Measurements from ENCODE around the gene PIK3AP1. TPM values are rescaled to one million over a fixed set of nuclear protein-coding genes. Genes with fewer than 3 reads are reported as not detected.

Gene PIK3AP1
- total and polyA plus RNA-seq, 2 of the 8 experiments (the other 6 are each of a cell fraction or from before 2014, with no cell fraction given), result 1.9 to 4.5 TPM

- Histone ChIP-seq H2BK15ac (ENCODE audit: low read length) (no peak overlapping the region), H3K27me3 (replicated peaks in 1 of 4; ENCODE audit: control insufficient read depth in 3 of 4, extremely low read depth in 1 of 4, insufficient read depth in 3 of 4, low read length in 3 of 4) (0 out of 7 replicates have a peak, but pooled peaks cover 0 to 2% (median 0%) of the 10 kb centered on the region in 4 experiments), H4K20me1 (replicated peaks in 1 of 2; ENCODE audit: control insufficient read depth in 1 of 2, insufficient read depth in 2 of 2, low read length in 2 of 2) (no peaks in the 10 kb centered on the region), H4K91ac (replicated peaks; ENCODE audit: insufficient read length, low read length) (no peak overlapping the region), H3K79me1 (ENCODE audit: low read depth, low read length) (no peaks in the 10 kb centered on the region), H2BK20ac (ENCODE audit: low read length) (no peak overlapping the region), H2BK120ac (replicated peaks; ENCODE audit: low read depth, low read length) (no peak overlapping the region), H2AK5ac (ENCODE audit: low read depth, low read length) (no peak overlapping the region), H2BK12ac (ENCODE audit: low read depth, low read length) (no peak overlapping the region), H3K14ac (ENCODE audit: insufficient read length) (no peak overlapping the region), H2AFZ (ENCODE audit: low read length) (no peak overlapping the region), H3K56ac (replicated peaks; ENCODE audit: insufficient read length, low read depth, low read length) (no peak overlapping the region), H3K4me1 (replicated peaks in 1 of 4; ENCODE audit: control insufficient read depth in 3 of 4, insufficient read depth in 4 of 4, low read length in 3 of 4) (peaks cover 0 to 3% (median 0%) of the 10 kb centered on the region in 4 experiments; a peak in 1 of 7 replicates), H3K4ac (replicated peaks; ENCODE audit: insufficient read length, low read depth, low read length) (no peak overlapping the region), H3K9me3 (ENCODE audit: insufficient read depth in 2 of 2, low read depth in 1 of 2, low read length in 1 of 2) (no peaks in the 10 kb centered on the region), H3K27ac (ENCODE audit: low read depth, low read length) (no peak overlapping the region), H3K4me2 (ENCODE audit: insufficient read depth in 1 of 2, low read depth in 2 of 2, low read length in 2 of 2) (no peak overlapping the region), H4K8ac (ENCODE audit: extremely low read depth, insufficient read depth, low read length) (no peak overlapping the region), H3K18ac (ENCODE audit: extremely low read depth, low read length) (no peak overlapping the region), H3K36me3 (ENCODE audit: control insufficient read depth in 2 of 4, insufficient read depth in 4 of 4, low read length in 3 of 4) (no peaks in the 10 kb centered on the region), H3K9ac (replicated peaks in 1 of 4; ENCODE audit: extremely low read depth in 1 of 4, low read depth in 3 of 4, low read length in 3 of 4) (no peak overlapping the region), H3K79me2 (ENCODE audit: control insufficient read depth in 1 of 2, insufficient read depth in 2 of 2, low read length in 2 of 2) (no peaks in the 10 kb centered on the region), H4K5ac (ENCODE audit: insufficient read length, low read depth, low read length) (no peak overlapping the region), H2BK5ac (ENCODE audit: low read depth, low read length) (no peak overlapping the region), H3K4me3 (ENCODE audit: extremely low read depth in 1 of 4, insufficient read depth in 2 of 4, low read depth in 3 of 4, low read length in 4 of 4) (no peak overlapping the region), H3K23ac (ENCODE audit: insufficient read length) (no peak overlapping the region), H3K23me2 (ENCODE audit: low read depth, low read length) (no peaks in the 10 kb centered on the region; the same call in 1 of the 2 replicates)
- no peak for DNase-seq (ENCODE audit: low read depth in 1 of 2, low spot score in 2 of 2)
- WGBS, 2 experiments (ENCODE audit: extremely low coverage in 1 of 2, insufficient coverage in 1 of 2, insufficient read length in 1 of 2, insufficient replicate concordance in 2 of 2, low coverage in 1 of 2, low lambda C conversion rate in 2 of 2, missing lambda C conversion rate in 1 of 2), result 92% methylated on average over 4 of the region's 4 CpGs; no CpG with 5 or more reads in 1 of the 2 experiments
- ChIA-PET POLR2A (ENCODE audit: partially characterized antibody) (no interaction called here), CTCF (ENCODE audit: partially characterized antibody) (interaction anchor here (0.6 to 0.8 kb wide), 2 partner anchors 10 to 44 kb away, joined by 3 read pairs; no protein-coding TSS in a partner anchor)
- FAIRE-seq, result no peak
- TF ChIP-seq SP4 (IDR thresholded peaks at IDR 0.05; ENCODE audit: low read length), result no peak
- TF ChIP-seq CHD1 (IDR thresholded peaks at IDR 0.05; ENCODE audit: low read depth, low read length), result no peak
- TF ChIP-seq ATF3 (IDR thresholded peaks at IDR 0.05; ENCODE audit: insufficient read depth, low read depth, low read length), result no peak
- no peak for TF ChIP-seq TCF12 (IDR thresholded peaks at IDR 0.05; ENCODE audit: low read depth, low read length)
- TF ChIP-seq EGR1 (IDR thresholded peaks at IDR 0.05; ENCODE audit: borderline replicate concordance, low read depth, low read length), result no peak
- TF ChIP-seq CBX8 (IDR thresholded peaks at IDR 0.05; ENCODE audit: borderline replicate concordance, low read depth, low read length), result no peak
Observed at GRCh38 chr10:96600337-96600736, 120.0 kb downstream of the PIK3AP1 start.

Data from H1 (cell line).